HCT116 (cell line): Measurements from ENCODE around the gene SORT1. TPM values are rescaled to one million over a fixed set of nuclear protein-coding genes. Genes with fewer than 3 reads are reported as not detected.

ENCODE experiments used
- ATAC-seq: fragments of 200-7000 bp; cut with Tn5 transposase; 2 replicates; pipeline ENCODE4 v1.9.1; 2020; ENCODE audit warnings: mild to moderate bottlenecking, moderate library complexity
- BruUV-seq: library from RNA; stranded (reverse); fragments of 400-500 nt; replicated peaks from 2 replicates; lab custom pipeline; 2021; lab: Mats Ljungman, UMichigan
- CTCF ChIA-PET: fragments of 300-600 bp; sonication (Branson Sonifier 250); formaldehyde crosslinking; loops from one replicate; lab custom pipeline; 2021; ENCODE audit warnings: antibody characterized with exemption; lab: Charles Lee
- POLR2A ChIA-PET: fragments of 300-600, 350-600 bp; sonication (Branson Sonifier 250); formaldehyde crosslinking; loops from one replicate; lab custom pipeline; 2021; ENCODE audit warnings: antibody characterized with exemption; lab: Charles Lee
- RAD21 ChIA-PET, 2 experiments: fragments of 300-600 bp; sonication (Branson Sonifier 250); formaldehyde crosslinking; loops; one replicate each; lab custom pipeline; 2023; ENCODE audit warnings: low total read pairs in 2 of 2; ENCODE audit not compliant: uncharacterized antibody in 2 of 2, unreplicated experiment in 2 of 2, low non-redundant PET in 1 of 2; lab: Charles Lee
- DNase-seq: peaks from one replicate; pipeline ENCODE4 v3.0.0-alpha.2; 2010; ENCODE audit warnings: low read depth, low spot score
- H2AFZ ChIP-seq: fragments of 200-600 bp; shearing (Covaris generic), sonication (generic); 2 replicates; pipeline ENCODE4 v1.6.1; 2017; ENCODE audit warnings: low read depth, mixed run types, mixed read lengths, antibody characterized with exemption, low read length; ENCODE audit not compliant: poor library complexity, severe bottlenecking
- H3K27ac ChIP-seq: 2 replicates; pipeline ENCODE4 v1.5.1; 2012; ENCODE audit warnings: low read depth, low read length
- H3K27me3 ChIP-seq: fragments of 200-600 bp; sonication (generic); 2 replicates; pipeline ENCODE4 v1.6.1; 2016; ENCODE audit warnings: mixed run types, low read length, mixed read lengths; ENCODE audit not compliant: insufficient read depth
- H3K36me3 ChIP-seq, 2 experiments: fragments of 200-500 bp in 1 of 2; fragments of 200-600 bp in 1 of 2; sonication (Bioruptor generic) in 1 of 2; sonication (generic) in 1 of 2; 2 replicates each; pipeline versions ENCODE4 v1.5.1 to v1.6.1; 2014 to 2016; ENCODE audit warnings: low read length in 2 of 2, inconsistent platforms in 1 of 2, mixed read lengths in 1 of 2, mixed run types in 1 of 2; ENCODE audit not compliant: insufficient read depth in 2 of 2, control insufficient read depth in 1 of 2
- H3K4me1 ChIP-seq, 2 experiments: fragments of 200-600 bp in 1 of 2; sonication (generic) in 1 of 2; 2 replicates each; pipeline versions ENCODE4 v1.5.1 to v1.6.1; 2012 to 2017; ENCODE audit warnings: low read length in 2 of 2, inconsistent platforms in 1 of 2, mild to moderate bottlenecking in 1 of 2, mixed read lengths in 1 of 2, mixed run types in 1 of 2, moderate library complexity in 1 of 2; ENCODE audit not compliant: insufficient read depth in 2 of 2, control insufficient read depth in 1 of 2
- H3K4me2 ChIP-seq: fragments of 200-600 bp; sonication (generic); 2 replicates; pipeline ENCODE4 v1.6.1; 2017; ENCODE audit warnings: mixed run types, low read length, mixed read lengths
- H3K4me3 ChIP-seq, 2 experiments: fragments of 200-600 bp in 1 of 2; sonication (generic) in 1 of 2; replicated peaks in 1 of 2; 2 replicates each; pipeline ENCODE4 v1.5.1; 2011 to 2016; ENCODE audit warnings: low read length in 2 of 2, control low read depth in 1 of 2, low read depth in 1 of 2, mild to moderate bottlenecking in 1 of 2, mixed read lengths in 1 of 2, mixed run types in 1 of 2
- H3K79me2 ChIP-seq: fragments of 200-600 bp; sonication (generic); 2 replicates; pipeline ENCODE4 v1.6.1; 2017; ENCODE audit warnings: mild to moderate bottlenecking, mixed run types, low read length, moderate library complexity, mixed read lengths; ENCODE audit not compliant: insufficient read depth
- H3K9ac ChIP-seq: fragments of 200-600 bp; sonication (generic); 2 replicates; pipeline ENCODE4 v1.6.1; 2016; ENCODE audit warnings: low read length, mixed read lengths
- H3K9me2 ChIP-seq: fragments of 200-600 bp; sonication (generic), shearing (Covaris generic); 2 replicates; pipeline ENCODE4 v1.6.1; 2017; ENCODE audit warnings: mixed run types, mild to moderate bottlenecking, moderate library complexity; ENCODE audit not compliant: insufficient read depth
- H3K9me3 ChIP-seq, 2 experiments: fragments of 200-500 bp in 1 of 2; fragments of 200-600 bp in 1 of 2; sonication (Bioruptor generic) in 1 of 2; sonication (generic) in 1 of 2; 2 replicates each; pipeline ENCODE4 v1.6.1; 2014 to 2017; ENCODE audit warnings: low read length in 2 of 2, mixed read lengths in 2 of 2, inconsistent platforms in 1 of 2, low read depth in 1 of 2, mild to moderate bottlenecking in 1 of 2, mixed run types in 1 of 2, moderate library complexity in 1 of 2; ENCODE audit not compliant: control insufficient read depth in 1 of 2, insufficient read depth in 1 of 2
- H4K20me1 ChIP-seq: fragments of 200-600 bp; sonication (generic), shearing (Covaris generic); 2 replicates; pipeline ENCODE4 v1.6.1; 2017; ENCODE audit warnings: mixed run types, mild to moderate bottlenecking, moderate library complexity; ENCODE audit not compliant: insufficient read depth
- CBX3 ChIP-seq: IDR thresholded peaks from 2 replicates; pipeline ENCODE4 v1.6.1; 2012; ENCODE audit warnings: low read depth
- ELF1 ChIP-seq: IDR thresholded peaks from 2 replicates; pipeline ENCODE4 v1.6.1; 2012; ENCODE audit warnings: low read depth, borderline replicate concordance
- EZH2 ChIP-seq: fragments of 200-600 bp; sonication (generic); IDR thresholded peaks from 2 replicates; pipeline ENCODE4 v1.6.1; 2017; ENCODE audit warnings: antibody characterized with exemption, mixed run types
- JUND ChIP-seq: IDR thresholded peaks from 2 replicates; pipeline ENCODE4 v1.6.1; 2012
- MAX ChIP-seq: IDR thresholded peaks from 2 replicates; pipeline ENCODE4 v1.6.1; 2012
- POLR2A ChIP-seq: IDR thresholded peaks from 2 replicates; pipeline ENCODE4 v1.7.0; 2011; ENCODE audit warnings: borderline replicate concordance; ENCODE audit not compliant: insufficient read depth, insufficient read length; ENCODE audit errors: extremely low read depth
- POLR2AphosphoS5 ChIP-seq: IDR thresholded peaks from 2 replicates; pipeline ENCODE4 v1.6.1; 2011; ENCODE audit warnings: mild to moderate bottlenecking, low read depth, low read length, moderate library complexity
- SP1 ChIP-seq: IDR thresholded peaks from 2 replicates; pipeline ENCODE4 v1.6.1; 2012; ENCODE audit warnings: low read depth
- SRF ChIP-seq: IDR thresholded peaks from 2 replicates; pipeline ENCODE4 v1.6.1; 2012; ENCODE audit warnings: low read depth
- YY1 ChIP-seq: IDR thresholded peaks from 2 replicates; pipeline ENCODE4 v1.6.1; 2011; ENCODE audit warnings: low read length, low read depth, moderate library complexity, mild to moderate bottlenecking; ENCODE audit not compliant: insufficient replicate concordance; ENCODE audit errors: extremely low read depth
- ZFX ChIP-seq: fragments of 450-650 bp; IDR thresholded peaks from 2 replicates; pipeline ENCODE4 v1.6.1; 2017
- intact Hi-C: fragments of 100-400 bp; cut with micrococcal nuclease; formaldehyde crosslinking; loops from 2 replicates; pipeline ENCODE4 v1.10.0; 2022
- total RNA-seq: library from RNA; stranded (reverse); gene quantifications from one replicate; pipeline ENCODE4 v1.2.1, GENCODE V29; 2021; ENCODE audit not compliant: unreplicated experiment
- TF ChIP-seq, protein P1 (sequence below): IDR thresholded peaks from 2 replicates; pipeline ENCODE4 v1.6.1; 2012
- TF ChIP-seq, protein P2 (sequence below): IDR thresholded peaks from 2 replicates; pipeline ENCODE4 v1.6.1; 2011; ENCODE audit warnings: mild to moderate bottlenecking, low read length, moderate library complexity; ENCODE audit not compliant: insufficient replicate concordance; ENCODE audit errors: extremely low read depth
- TF ChIP-seq, protein P3 (sequence below): IDR thresholded peaks from 2 replicates; pipeline ENCODE4 v1.6.1; 2012; ENCODE audit warnings: low read depth

Gene SORT1
- total RNA-seq, 1 experiment from 2014 or later: 20.2 TPM

GRCh38 chr1:109327285-109327684 is 70.4 kb downstream of the SORT1 start:
- H3K4me2 ChIP-seq: no peak overlapping the region
- TF ChIP-seq, protein P1, sequence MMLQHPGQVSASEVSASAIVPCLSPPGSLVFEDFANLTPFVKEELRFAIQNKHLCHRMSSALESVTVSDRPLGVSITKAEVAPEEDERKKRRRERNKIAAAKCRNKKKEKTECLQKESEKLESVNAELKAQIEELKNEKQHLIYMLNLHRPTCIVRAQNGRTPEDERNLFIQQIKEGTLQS: no peak
- TF ChIP-seq SP1 (no peak), ZFX (no peak), MAX (no peak), SRF (no peak), POLR2AphosphoS5 (no peak), POLR2A (no peak), JUND (no peak), CBX3 (no peak), EZH2 (no peak), YY1 (no peak), ELF1 (no peak)
- TF ChIP-seq, protein P2, sequence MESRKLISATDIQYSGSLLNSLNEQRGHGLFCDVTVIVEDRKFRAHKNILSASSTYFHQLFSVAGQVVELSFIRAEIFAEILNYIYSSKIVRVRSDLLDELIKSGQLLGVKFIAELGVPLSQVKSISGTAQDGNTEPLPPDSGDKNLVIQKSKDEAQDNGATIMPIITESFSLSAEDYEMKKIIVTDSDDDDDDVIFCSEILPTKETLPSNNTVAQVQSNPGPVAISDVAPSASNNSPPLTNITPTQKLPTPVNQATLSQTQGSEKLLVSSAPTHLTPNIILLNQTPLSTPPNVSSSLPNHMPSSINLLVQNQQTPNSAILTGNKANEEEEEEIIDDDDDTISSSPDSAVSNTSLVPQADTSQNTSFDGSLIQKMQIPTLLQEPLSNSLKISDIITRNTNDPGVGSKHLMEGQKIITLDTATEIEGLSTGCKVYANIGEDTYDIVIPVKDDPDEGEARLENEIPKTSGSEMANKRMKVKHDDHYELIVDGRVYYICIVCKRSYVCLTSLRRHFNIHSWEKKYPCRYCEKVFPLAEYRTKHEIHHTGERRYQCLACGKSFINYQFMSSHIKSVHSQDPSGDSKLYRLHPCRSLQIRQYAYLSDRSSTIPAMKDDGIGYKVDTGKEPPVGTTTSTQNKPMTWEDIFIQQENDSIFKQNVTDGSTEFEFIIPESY: no peak
- TF ChIP-seq, protein P3, sequence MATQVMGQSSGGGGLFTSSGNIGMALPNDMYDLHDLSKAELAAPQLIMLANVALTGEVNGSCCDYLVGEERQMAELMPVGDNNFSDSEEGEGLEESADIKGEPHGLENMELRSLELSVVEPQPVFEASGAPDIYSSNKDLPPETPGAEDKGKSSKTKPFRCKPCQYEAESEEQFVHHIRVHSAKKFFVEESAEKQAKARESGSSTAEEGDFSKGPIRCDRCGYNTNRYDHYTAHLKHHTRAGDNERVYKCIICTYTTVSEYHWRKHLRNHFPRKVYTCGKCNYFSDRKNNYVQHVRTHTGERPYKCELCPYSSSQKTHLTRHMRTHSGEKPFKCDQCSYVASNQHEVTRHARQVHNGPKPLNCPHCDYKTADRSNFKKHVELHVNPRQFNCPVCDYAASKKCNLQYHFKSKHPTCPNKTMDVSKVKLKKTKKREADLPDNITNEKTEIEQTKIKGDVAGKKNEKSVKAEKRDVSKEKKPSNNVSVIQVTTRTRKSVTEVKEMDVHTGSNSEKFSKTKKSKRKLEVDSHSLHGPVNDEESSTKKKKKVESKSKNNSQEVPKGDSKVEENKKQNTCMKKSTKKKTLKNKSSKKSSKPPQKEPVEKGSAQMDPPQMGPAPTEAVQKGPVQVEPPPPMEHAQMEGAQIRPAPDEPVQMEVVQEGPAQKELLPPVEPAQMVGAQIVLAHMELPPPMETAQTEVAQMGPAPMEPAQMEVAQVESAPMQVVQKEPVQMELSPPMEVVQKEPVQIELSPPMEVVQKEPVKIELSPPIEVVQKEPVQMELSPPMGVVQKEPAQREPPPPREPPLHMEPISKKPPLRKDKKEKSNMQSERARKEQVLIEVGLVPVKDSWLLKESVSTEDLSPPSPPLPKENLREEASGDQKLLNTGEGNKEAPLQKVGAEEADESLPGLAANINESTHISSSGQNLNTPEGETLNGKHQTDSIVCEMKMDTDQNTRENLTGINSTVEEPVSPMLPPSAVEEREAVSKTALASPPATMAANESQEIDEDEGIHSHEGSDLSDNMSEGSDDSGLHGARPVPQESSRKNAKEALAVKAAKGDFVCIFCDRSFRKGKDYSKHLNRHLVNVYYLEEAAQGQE: no peak
- RAD21 ChIA-PET: no interaction called here
- no peaks in the 10 kb centered on the region for H3K4me1 ChIP-seq
- 0 out of 4 replicates have a peak, but pooled peaks cover 0 to 2% of the 10 kb centered on the region in 2 experiments for H3K36me3 ChIP-seq
- no peaks in the 10 kb centered on the region for H4K20me1 ChIP-seq
- no peak overlapping the region for H3K27ac ChIP-seq
- DNase-seq: no peak
- no peak for ATAC-seq
- CTCF ChIA-PET: no interaction called here
- BruUV-seq: no TSS peak
- no peak overlapping the region for H3K4me3 ChIP-seq
- H2AFZ ChIP-seq: no peak overlapping the region
- POLR2A ChIA-PET: no interaction called here
- H3K9me3 ChIP-seq: peaks cover 5 to 13% of the 10 kb centered on the region in 2 experiments; a peak in 1 of 4 replicates
- H3K27me3 ChIP-seq: no peaks in the 10 kb centered on the region
- no peaks in the 10 kb centered on the region for H3K79me2 ChIP-seq
- H3K9ac ChIP-seq: no peak overlapping the region
- intact Hi-C loops: no loop called here
- H3K9me2 ChIP-seq: no peaks in the 10 kb centered on the region
